GM12891 (cell line): ENCODE measurements around the gene NAGPA.

ENCODE experiments used
- DNase-seq: peaks from one replicate; pipeline ENCODE4 v3.0.0; 2011; ENCODE audit warnings: low spot score; ENCODE audit not compliant: insufficient read length
- FAIRE-seq: peaks from 2 replicates; lab custom pipeline; 2011; peaks lifted over from hg19 to GRCh38; lab: Jason Lieb, UNC
- PAX5 ChIP-seq: IDR thresholded peaks from 2 replicates; pipeline ENCODE4 v1.6.1; 2011; ENCODE audit warnings: low read length, moderate library complexity, mild to moderate bottlenecking; ENCODE audit not compliant: insufficient read depth, severe bottlenecking
- POLR2A ChIP-seq: IDR thresholded peaks from 2 replicates; pipeline ENCODE4 v1.6.1; 2011; ENCODE audit warnings: low read depth, low read length, control low read depth
- POLR2AphosphoS5 ChIP-seq: IDR thresholded peaks from 2 replicates; pipeline ENCODE4 v1.6.1; 2011; ENCODE audit warnings: low read depth, low read length, control low read depth
- POU2F2 ChIP-seq: IDR thresholded peaks from 2 replicates; pipeline ENCODE4 v1.6.1; 2011; ENCODE audit warnings: low read depth, mild to moderate bottlenecking, control low read depth, low read length, moderate library complexity
- SPI1 ChIP-seq: IDR thresholded peaks from 2 replicates; pipeline ENCODE4 v1.6.1; 2011; ENCODE audit warnings: low read depth, low read length, control low read depth
- TAF1 ChIP-seq: IDR thresholded peaks from 2 replicates; pipeline ENCODE4 v1.6.1; 2011; ENCODE audit warnings: low read depth, low read length, control low read depth

Gene NAGPA

GRCh38 chr16:5027575-5028235 is 6.0 kb downstream of the NAGPA start:
- DNase-seq = no peak
- TF ChIP-seq SPI1 = no peak
- TF ChIP-seq POLR2AphosphoS5 = no peak
- TF ChIP-seq TAF1 = no peak
- TF ChIP-seq PAX5 = no peak
- TF ChIP-seq POU2F2 = no peak
- TF ChIP-seq POLR2A = no peak
- FAIRE-seq = no peak

- DNase-seq (no peak), FAIRE-seq (no peak)
- TF ChIP-seq TAF1 (no peak), SPI1 (no peak), POLR2AphosphoS5 (no peak), PAX5 (no peak), POLR2A (no peak), POU2F2 (no peak)
Observed at GRCh38 chr16:5027086-5027485, 6.6 kb downstream of the NAGPA start.

GRCh38 chr16:5026664-5027063 is 7.1 kb downstream of the NAGPA start:
- no peak for TF ChIP-seq TAF1
- TF ChIP-seq POU2F2 = no peak
- TF ChIP-seq SPI1 = no peak
- TF ChIP-seq POLR2AphosphoS5 = no peak
- TF ChIP-seq PAX5 = no peak
- no peak for TF ChIP-seq POLR2A
- DNase-seq = no peak
- FAIRE-seq = no peak

GRCh38 chr16:5025171-5025632 is 8.5 kb downstream of the NAGPA start:
- DNase-seq (no peak), FAIRE-seq (no peak)
- TF ChIP-seq PAX5 = no peak
- no peak for TF ChIP-seq POU2F2
- TF ChIP-seq POLR2AphosphoS5 = no peak
- TF ChIP-seq TAF1 = no peak
- TF ChIP-seq SPI1 = no peak
- no peak for TF ChIP-seq POLR2A

- DNase-seq = no peak
- TF ChIP-seq POLR2AphosphoS5 (no peak), PAX5 (no peak), POLR2A (no peak), TAF1 (no peak), SPI1 (no peak), POU2F2 (no peak)
- no peak for FAIRE-seq
Observed at GRCh38 chr16:5024632-5025031, 9.1 kb downstream of the NAGPA start.

- DNase-seq (no peak), FAIRE-seq (no peak)
- TF ChIP-seq POU2F2 (no peak), PAX5 (no peak), TAF1 (no peak), POLR2AphosphoS5 (no peak), SPI1 (no peak), POLR2A (no peak)
Observed at GRCh38 chr16:5022521-5022920, 11.2 kb downstream of the NAGPA start.

GRCh38 chr16:5020551-5020950 is 13.2 kb downstream of the NAGPA start:
- FAIRE-seq (no peak), DNase-seq (no peak)
- no peak for TF ChIP-seq SPI1
- no peak for TF ChIP-seq PAX5
- TF ChIP-seq POLR2A = no peak
- no peak for TF ChIP-seq POU2F2
- no peak for TF ChIP-seq POLR2AphosphoS5
- no peak for TF ChIP-seq TAF1

GRCh38 chr16:5019775-5020174 is 14.0 kb downstream of the NAGPA start:
- DNase-seq = no peak
- TF ChIP-seq POLR2A (no peak), POU2F2 (no peak), TAF1 (no peak), SPI1 (no peak), POLR2AphosphoS5 (no peak), PAX5 (no peak)
- no peak for FAIRE-seq

- no peak for TF ChIP-seq PAX5
- no peak for TF ChIP-seq SPI1
- no peak for TF ChIP-seq POLR2A
- no peak for TF ChIP-seq POU2F2
- TF ChIP-seq TAF1 = no peak
- no peak for TF ChIP-seq POLR2AphosphoS5
- DNase-seq (no peak), FAIRE-seq (no peak)
Observed at GRCh38 chr16:5018793-5019192, 14.9 kb downstream of the NAGPA start.
